Osteocyte (in vitro differentiated cells): ENCODE measurements around the gene PCDHB3. TPM values are rescaled to one million over a fixed set of nuclear protein-coding genes. Genes with fewer than 3 reads are reported as not detected.

Source experiments
- DNase-seq: peaks from one replicate; pipeline ENCODE4 v3.0.0; 2021; ENCODE audit warnings: mixed read lengths; ENCODE audit not compliant: unreplicated experiment; ENCODE audit errors: extremely low spot score
- H3K27ac Mint-ChIP-seq: one replicate; pipeline ENCODE4 v1.8.0; 2021; ENCODE audit warnings: mild to moderate bottlenecking, mixed read lengths; ENCODE audit not compliant: unreplicated experiment
- H3K27me3 Mint-ChIP-seq: one replicate; pipeline ENCODE4 v1.8.0; 2021; ENCODE audit warnings: mixed read lengths; ENCODE audit not compliant: unreplicated experiment
- H3K36me3 Mint-ChIP-seq: one replicate; pipeline ENCODE4 v1.8.0; 2021; ENCODE audit warnings: mixed read lengths; ENCODE audit not compliant: unreplicated experiment
- H3K4me1 Mint-ChIP-seq: one replicate; pipeline ENCODE4 v1.8.0; 2021; ENCODE audit warnings: mixed read lengths; ENCODE audit not compliant: unreplicated experiment
- H3K4me3 Mint-ChIP-seq: one replicate; pipeline ENCODE4 v1.8.0; 2021; ENCODE audit warnings: mild to moderate bottlenecking, moderate library complexity, mixed read lengths; ENCODE audit not compliant: unreplicated experiment
- H3K9me3 Mint-ChIP-seq: one replicate; pipeline ENCODE4 v1.8.0; 2021; ENCODE audit warnings: mixed read lengths; ENCODE audit not compliant: unreplicated experiment
- CTCF ChIP-seq: fragments of 200-600 bp; sonication (generic); IDR thresholded peaks from 2 replicates; pipeline ENCODE4 v1.5.0; 2021; ENCODE audit warnings: antibody characterized with exemption, mild to moderate bottlenecking, moderate library complexity
- long read RNA-seq: library from polyadenylated mRNA; unstranded; transcript quantifications from one replicate; pipeline ENCODE4 v2.0.0, GENCODE V29; 2021
- total RNA-seq: library from RNA; stranded (reverse); gene quantifications from 2 replicates; pipeline ENCODE4 v1.2.1, GENCODE V29; 2021

PCDHB3 gene
- total RNA-seq: 8.8 and 11.1 TPM in 2 replicates
- long read RNA-seq, partial matches to known transcripts: 0 of 2 reads
- long read RNA-seq, other reads (novel, unspliced or antisense): 0 of 2 reads

GRCh38 chr5:141100243-141100805 is at the start of gene PCDHB3:
PCDHB3 (plus strand) TSS chr5:141100473; CDS start chr5:141100650, 177 bp downstream.
- peaks cover 65% of the 10 kb centered on the region for H3K36me3 Mint-ChIP-seq
- peaks cover 20% of the 10 kb centered on the region for H3K9me3 Mint-ChIP-seq
- H3K27ac Mint-ChIP-seq: no peak within 1 kb of the TSS
- no peaks in the 10 kb centered on the region for H3K27me3 Mint-ChIP-seq
- H3K4me3 Mint-ChIP-seq: no peak within 1 kb of the TSS
- TF ChIP-seq CTCF: no peak
- peaks cover 2% of the 10 kb centered on the region for H3K4me1 Mint-ChIP-seq
- no peak for DNase-seq

- Mint-ChIP-seq H3K4me1 (peaks cover 13% of the 10 kb centered on the region), H3K4me3 (peak within 1 kb of the TSS; percentile 88), H3K36me3 (no peaks in the 10 kb centered on the region), H3K9me3 (no peaks in the 10 kb centered on the region), H3K27me3 (peaks cover 15% of the 10 kb centered on the region), H3K27ac (no peak within 1 kb of the TSS)
- no peak for DNase-seq
- no peak for TF ChIP-seq CTCF
Observed at GRCh38 chr5:141050622-141051520, 49.4 kb upstream of the PCDHB3 start, which contains the start of gene PCDHB1. PCDHB1 (plus strand) TSS chr5:141051374; CDS start chr5:141051471, 97 bp downstream.

- peaks cover 13% of the 10 kb centered on the region for H3K4me1 Mint-ChIP-seq
- no peak for TF ChIP-seq CTCF
- no peak overlapping the region for H3K27ac Mint-ChIP-seq
- H3K4me3 Mint-ChIP-seq: peak overlapping the region; percentile 88
- H3K9me3 Mint-ChIP-seq: no peaks in the 10 kb centered on the region
- peaks cover 12% of the 10 kb centered on the region for H3K27me3 Mint-ChIP-seq
- H3K36me3 Mint-ChIP-seq: no peaks in the 10 kb centered on the region
- no peak for DNase-seq
Observed at GRCh38 chr5:141051521-141051866, 48.8 kb upstream of the PCDHB3 start.

GRCh38 chr5:141077826-141078225 is 22.4 kb upstream of the PCDHB3 start:
- DNase-seq: no peak
- no peak for TF ChIP-seq CTCF
- H3K4me3 Mint-ChIP-seq: no peak overlapping the region
- H3K36me3 Mint-ChIP-seq: no peaks in the 10 kb centered on the region
- H3K4me1 Mint-ChIP-seq: no peaks in the 10 kb centered on the region
- peaks cover 4% of the 10 kb centered on the region for H3K27me3 Mint-ChIP-seq
- H3K9me3 Mint-ChIP-seq: peaks cover 5% of the 10 kb centered on the region
- no peak overlapping the region for H3K27ac Mint-ChIP-seq

- no peaks in the 10 kb centered on the region for H3K9me3 Mint-ChIP-seq
- DNase-seq: no peak
- no peak for TF ChIP-seq CTCF
- H3K4me3 Mint-ChIP-seq: no peak overlapping the region
- H3K27ac Mint-ChIP-seq: no peak overlapping the region
- H3K36me3 Mint-ChIP-seq: no peaks in the 10 kb centered on the region
- peaks cover 1% of the 10 kb centered on the region for H3K27me3 Mint-ChIP-seq
- H3K4me1 Mint-ChIP-seq: no peaks in the 10 kb centered on the region
Observed at GRCh38 chr5:141082228-141082627, 18.0 kb upstream of the PCDHB3 start.
